Activated CD8-positive, alpha-beta memory T cell treated with anti-CD3 and anti-CD28 coated beads, Interleukin-2, amount 50 U/mL, for 4 hours (primary cell): ENCODE measurements around the gene CRY2.

Source experiments
- DNase-seq: peaks from one replicate; pipeline ENCODE4 v3.0.0-alpha.2; 2020

The CRY2 gene

GRCh38 chr11:45879803-45880686 lies 32.8 kb downstream of the CRY2 start:
- DNase-seq: no peak

DNA sequence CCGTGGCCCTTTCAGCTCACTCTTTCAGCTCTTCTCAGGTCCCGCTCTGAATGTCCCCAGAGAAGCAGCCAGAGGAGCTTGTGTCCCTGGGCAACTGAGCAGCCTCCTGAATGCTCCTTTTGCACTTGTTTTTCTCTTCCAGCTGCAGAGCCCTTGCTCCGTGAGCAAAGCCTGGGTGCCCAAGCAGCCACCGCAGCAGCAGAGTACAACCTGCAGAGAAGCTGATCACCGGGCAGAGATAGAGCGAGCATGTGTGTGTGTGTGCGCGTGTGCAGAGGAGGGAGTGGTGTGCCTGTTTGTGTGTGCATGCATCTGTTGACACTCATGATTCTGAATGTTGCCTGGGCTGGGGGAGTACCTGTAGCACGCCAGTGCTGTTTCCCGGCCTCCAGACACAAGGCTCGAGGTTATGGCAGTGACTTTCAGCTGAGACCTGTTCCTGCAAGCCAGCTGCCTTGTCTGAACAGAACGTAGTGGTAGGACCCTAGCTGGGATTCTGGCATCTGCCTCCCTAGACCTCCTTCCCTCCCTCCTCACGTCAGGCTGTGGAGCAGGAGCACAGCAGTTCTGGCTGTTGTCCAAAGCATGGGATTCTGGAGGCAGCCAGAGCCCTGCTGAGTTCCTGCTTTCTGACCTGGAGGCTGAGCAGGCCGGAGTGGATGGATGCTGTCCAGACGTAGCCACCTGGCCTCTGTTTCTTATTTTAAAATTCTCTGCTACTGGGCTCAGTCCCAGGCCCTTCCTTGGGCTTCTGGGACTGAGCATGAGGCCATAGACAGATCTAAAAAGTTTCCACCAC lies 33.7 kb downstream of the CRY2 start:
- no peak for DNase-seq

- no peak for DNase-seq
Measured at GRCh38 chr11:45881708-45882368, 34.6 kb downstream of the CRY2 start.

DNA sequence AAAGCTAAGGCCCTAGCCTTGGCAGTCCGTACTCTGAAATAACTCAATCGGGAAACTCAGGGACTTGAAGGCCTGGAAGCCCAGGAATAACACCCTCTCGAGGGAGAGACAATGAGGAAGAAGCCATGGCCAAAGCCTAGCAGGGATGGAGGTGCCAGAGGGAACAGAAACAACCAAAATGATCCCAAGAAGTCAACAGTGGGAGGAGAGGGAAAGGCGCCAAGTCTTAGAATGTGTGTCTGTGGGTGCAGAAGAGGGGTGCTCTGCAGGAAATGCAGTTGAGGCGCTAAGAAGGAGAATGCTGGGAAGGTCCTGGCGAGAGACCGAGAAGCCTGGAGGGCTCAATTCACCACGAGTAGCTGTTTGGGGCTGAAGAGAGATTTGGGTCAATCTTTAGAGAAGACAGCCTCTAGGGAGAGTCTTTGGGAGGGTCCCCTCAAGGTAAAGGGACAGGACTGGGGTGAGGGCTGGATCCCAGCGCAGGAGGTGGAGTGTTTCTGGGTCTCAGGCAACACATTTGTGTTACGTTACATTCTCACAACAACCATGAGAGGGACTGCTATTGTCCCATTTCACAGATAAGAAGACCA lies 37.4 kb downstream of the CRY2 start:
- no peak for DNase-seq

GRCh38 chr11:45885274-45885920 lies 38.1 kb downstream of the CRY2 start, which contains the start of gene MAPK8IP1:
Gene MAPK8IP1 (plus strand): TSS chr11:45885651. CDS start chr11:45885821, 170 bp downstream.
- DNase-seq: peak; percentile 41

DNA sequence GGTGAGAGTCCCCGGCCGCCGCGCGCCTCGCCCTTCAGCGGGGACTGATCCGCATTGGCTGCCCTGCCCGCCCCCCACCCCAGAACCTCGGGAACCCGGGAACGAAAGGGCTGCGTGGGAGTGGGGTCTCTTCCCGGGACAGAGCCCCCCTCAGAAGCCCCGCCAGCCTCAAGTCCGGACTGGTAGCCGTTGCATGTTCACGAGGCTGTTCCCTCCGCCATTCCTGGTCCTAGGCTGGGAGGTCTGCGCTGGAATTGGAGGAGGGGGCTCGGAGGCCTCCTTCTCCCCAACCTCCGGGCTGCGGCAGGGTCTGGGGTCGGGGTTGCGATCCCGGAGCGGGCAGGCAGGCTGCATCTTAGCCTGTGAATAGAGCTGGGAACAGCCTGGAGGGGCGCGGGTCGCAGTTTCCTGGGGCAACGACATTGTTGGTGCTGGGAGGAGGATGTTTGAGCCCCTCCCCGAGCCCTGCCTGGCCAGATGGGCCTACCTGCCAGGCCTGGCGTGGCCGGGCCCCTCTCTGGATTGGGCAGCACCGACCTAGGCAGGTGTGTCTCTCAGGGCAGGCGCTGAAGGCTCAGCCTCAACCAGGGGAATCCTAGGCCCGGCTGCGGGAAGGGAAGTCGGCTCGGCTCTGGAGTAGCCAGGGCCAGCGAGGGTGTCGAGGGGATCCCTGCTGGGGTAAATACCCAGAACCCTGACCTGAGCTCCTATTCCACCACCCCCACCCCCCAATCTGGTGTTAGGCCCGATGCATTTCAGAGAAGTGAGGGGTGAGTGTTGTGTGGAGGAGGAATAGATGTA lies 38.8 kb downstream of the CRY2 start:
- DNase-seq: no peak

- no peak for DNase-seq
Measured at GRCh38 chr11:45886816-45887520, 39.7 kb downstream of the CRY2 start.

DNA sequence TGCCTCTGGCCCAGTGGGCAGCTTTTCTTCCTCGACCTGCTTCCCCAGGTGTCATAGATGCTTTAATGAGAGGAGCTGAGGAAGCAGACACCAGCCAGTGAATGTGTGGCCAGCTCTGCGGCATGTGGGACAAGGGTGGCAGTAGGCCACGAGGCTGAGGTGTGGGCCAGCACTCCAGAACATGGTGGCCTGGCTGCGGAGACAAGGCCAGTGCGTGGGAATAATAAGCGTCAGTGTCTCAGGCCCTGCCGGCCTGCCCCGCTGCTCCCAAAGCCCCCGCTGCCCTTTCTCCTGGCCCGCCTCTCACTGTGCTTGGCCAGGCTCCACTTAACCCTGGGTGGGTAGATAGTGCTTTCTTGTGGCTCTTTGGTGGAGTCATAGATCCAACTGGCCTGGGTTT lies 40.3 kb downstream of the CRY2 start:
- no peak for DNase-seq

DNA sequence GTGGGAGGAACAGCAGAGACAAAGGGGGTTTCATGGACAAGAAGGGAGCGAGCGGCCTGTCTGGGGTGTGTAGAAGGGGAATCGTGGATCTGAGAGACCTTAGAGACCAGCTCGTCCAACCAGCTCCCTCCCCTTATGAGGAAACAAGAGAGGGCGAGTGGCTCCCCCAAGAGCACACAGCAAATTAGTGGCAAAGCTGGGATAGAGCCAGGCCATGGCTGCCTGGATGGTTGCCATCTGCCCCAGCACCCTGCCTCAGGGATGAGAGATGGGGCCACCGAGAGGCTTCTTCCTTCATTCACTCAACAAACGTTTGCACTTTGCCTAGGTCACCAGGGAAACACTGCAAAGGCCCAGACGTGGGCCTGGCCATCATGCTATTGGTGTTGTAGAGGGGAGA lies 42.3 kb downstream of the CRY2 start:
- DNase-seq: no peak

DNA sequence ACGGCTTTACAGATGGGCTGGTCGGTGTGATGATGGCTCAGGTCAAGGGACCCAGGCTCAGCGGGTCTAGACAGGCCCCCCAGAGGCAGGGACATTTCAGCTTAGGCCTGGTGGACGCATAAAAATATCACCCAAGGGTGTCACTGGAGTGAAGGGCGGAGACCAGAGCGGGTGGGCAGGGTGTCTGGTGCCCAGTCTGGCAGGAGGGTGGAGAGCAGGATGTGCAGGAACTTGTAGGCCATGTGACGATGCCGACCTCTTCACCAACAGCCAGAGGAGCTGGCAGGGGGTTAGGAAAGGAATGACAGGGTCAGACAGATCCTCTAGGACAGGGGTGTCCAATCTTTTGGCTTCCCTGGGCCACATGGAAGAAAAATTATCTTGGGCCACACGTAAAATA lies 42.7 kb downstream of the CRY2 start:
- no peak for DNase-seq

DNA sequence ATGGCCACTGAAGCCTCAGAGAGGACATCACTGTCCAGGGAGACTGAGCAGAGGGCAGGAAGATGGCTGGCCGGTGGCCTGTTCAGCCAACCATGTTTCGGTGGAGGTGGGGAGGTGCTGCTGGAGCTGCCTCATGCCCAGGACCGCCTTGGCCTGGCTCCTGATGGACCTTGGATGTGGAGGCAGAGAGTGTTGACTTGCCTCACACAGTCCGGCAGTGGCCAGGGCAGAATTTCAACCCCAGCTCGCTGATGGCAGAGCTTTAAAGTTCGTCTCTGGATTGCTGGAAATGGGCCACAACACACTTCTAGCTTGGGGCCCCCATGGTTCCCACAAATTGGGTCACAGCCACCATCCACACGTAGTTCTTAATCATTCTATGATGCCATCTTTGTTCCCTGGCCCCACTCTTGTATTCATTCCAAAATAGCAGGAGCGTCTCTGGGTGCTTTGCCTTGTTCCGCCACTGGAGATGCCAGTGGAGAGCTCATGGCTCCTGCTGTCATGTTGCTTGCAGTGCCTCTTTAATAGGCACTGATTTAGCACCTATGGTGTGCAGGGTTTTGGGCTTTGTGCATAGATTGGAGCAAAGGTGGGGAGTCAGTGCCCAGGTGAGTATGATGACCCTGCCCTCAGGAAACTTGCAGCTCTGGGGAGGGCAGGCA lies 43.7 kb downstream of the CRY2 start:
- DNase-seq: no peak

GRCh38 chr11:45892856-45893255 lies 45.6 kb downstream of the CRY2 start:
- DNase-seq: no peak

- DNase-seq: no peak
Measured at GRCh38 chr11:45894555-45895247, 47.4 kb downstream of the CRY2 start.

GRCh38 chr11:45895553-45896259 lies 48.4 kb downstream of the CRY2 start:
- DNase-seq: no peak

GRCh38 chr11:45896422-45896984 lies 49.2 kb downstream of the CRY2 start:
- no peak for DNase-seq

DNA sequence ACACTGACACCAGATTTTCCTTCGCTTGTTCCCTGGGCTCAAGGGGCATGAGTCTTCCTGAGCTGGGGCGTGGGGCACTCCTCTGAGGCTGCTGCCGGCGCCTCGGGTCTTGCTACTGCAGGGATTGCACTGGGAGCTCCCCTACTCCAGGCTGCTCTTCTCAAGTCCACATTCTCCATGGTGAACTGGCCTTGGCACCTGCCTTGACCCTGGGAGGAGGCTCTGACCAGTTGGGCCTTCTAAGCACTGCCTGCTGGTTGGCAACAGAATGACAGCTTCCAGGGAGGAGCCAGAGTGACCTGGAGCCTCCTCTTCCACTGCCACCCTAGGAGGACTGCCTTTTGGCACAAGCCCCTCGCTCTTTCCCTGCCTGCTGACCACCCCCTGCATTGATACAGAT lies 50.3 kb downstream of the CRY2 start:
- no peak for DNase-seq

- no peak for DNase-seq
Measured at GRCh38 chr11:45899086-45899447, 51.8 kb downstream of the CRY2 start.

- DNase-seq: peak; percentile 73
Measured at GRCh38 chr11:45899448-45900174, 52.3 kb downstream of the CRY2 start.
